Limb (tissue), 2 donors: ENCODE results near the gene LTBR.
"Not testable (repeated sequence)": the region's sequence is repeated elsewhere in the genome, so short reads cannot be mapped to it uniquely, and the experiment has no call there.

Source experiments
- DNase-seq, 2 donors: peaks; one replicate each; pipeline ENCODE4 v3.0.0-alpha.2; 2016; ENCODE audit errors: extremely low spot score in 2 of 2

LTBR gene

GRCh38 chr12:6383572-6384498 lies at the start of gene LTBR:
Gene LTBR (plus strand): TSS chr12:6384162. CDS start chr12:6384359, 197 bp downstream.
- DNase-seq: peak; percentile 74 to 88

GRCh38 chr12:6334359-6334758 lies 49.6 kb upstream of the LTBR start:
- no peak for DNase-seq

- DNase-seq: no peak
These were observed 49.0 kb upstream of the LTBR start for GRCh38 chr12:6334940-6335450.

GRCh38 chr12:6335451-6336078 lies 48.4 kb upstream of the LTBR start:
- peak in 1 of 2 donors; percentile 63 for DNase-seq

GRCh38 chr12:6336079-6336888 lies 47.7 kb upstream of the LTBR start:
- DNase-seq: peak; percentile 83 to 92

- DNase-seq: peak in 1 of 2 donors; percentile 49
These were observed 46.8 kb upstream of the LTBR start for GRCh38 chr12:6336889-6337853.

GRCh38 chr12:6337958-6338433 lies 46.0 kb upstream of the LTBR start:
- DNase-seq: no peak

- not testable (repeated sequence) for DNase-seq
These were observed 45.4 kb upstream of the LTBR start for GRCh38 chr12:6338536-6338935.

GRCh38 chr12:6338955-6339354 lies 45.0 kb upstream of the LTBR start:
- no peak for DNase-seq

GRCh38 chr12:6340032-6340638 lies 43.8 kb upstream of the LTBR start:
- DNase-seq: no peak

- DNase-seq: no peak
These were observed 43.1 kb upstream of the LTBR start for GRCh38 chr12:6340745-6341416.

- peak; percentile 73 to 88 for DNase-seq
These were observed 42.4 kb upstream of the LTBR start, which contains the start of gene TNFRSF1A for GRCh38 chr12:6341417-6342139. Gene TNFRSF1A (minus strand): TSS chr12:6342076. CDS start chr12:6341814, 262 bp downstream.

- DNase-seq: no peak
These were observed 41.6 kb upstream of the LTBR start for GRCh38 chr12:6342140-6342889.

GRCh38 chr12:6343518-6343917 lies 40.4 kb upstream of the LTBR start:
- no peak for DNase-seq

- DNase-seq: not testable (repeated sequence)
These were observed 39.8 kb upstream of the LTBR start for GRCh38 chr12:6344101-6344660.

- DNase-seq: no peak
These were observed 38.5 kb upstream of the LTBR start for GRCh38 chr12:6345319-6346091.
